T-helper 22 cell (primary cell): ENCODE measurements around the gene CDK3.

Source experiments
- DNase-seq: peaks from one replicate; pipeline ENCODE4 v3.0.0-alpha.2; 2020; ENCODE audit warnings: low read depth

Gene CDK3

GRCh38 chr17:75991396-75991795, 9.3 kb upstream of the CDK3 start:
- no peak for DNase-seq

GRCh38 chr17:75994802-75995370, 5.8 kb upstream of the CDK3 start:
- DNase-seq = no peak

- no peak for DNase-seq
Observed at GRCh38 chr17:75995385-75995925, 5.2 kb upstream of the CDK3 start.

DNA sequence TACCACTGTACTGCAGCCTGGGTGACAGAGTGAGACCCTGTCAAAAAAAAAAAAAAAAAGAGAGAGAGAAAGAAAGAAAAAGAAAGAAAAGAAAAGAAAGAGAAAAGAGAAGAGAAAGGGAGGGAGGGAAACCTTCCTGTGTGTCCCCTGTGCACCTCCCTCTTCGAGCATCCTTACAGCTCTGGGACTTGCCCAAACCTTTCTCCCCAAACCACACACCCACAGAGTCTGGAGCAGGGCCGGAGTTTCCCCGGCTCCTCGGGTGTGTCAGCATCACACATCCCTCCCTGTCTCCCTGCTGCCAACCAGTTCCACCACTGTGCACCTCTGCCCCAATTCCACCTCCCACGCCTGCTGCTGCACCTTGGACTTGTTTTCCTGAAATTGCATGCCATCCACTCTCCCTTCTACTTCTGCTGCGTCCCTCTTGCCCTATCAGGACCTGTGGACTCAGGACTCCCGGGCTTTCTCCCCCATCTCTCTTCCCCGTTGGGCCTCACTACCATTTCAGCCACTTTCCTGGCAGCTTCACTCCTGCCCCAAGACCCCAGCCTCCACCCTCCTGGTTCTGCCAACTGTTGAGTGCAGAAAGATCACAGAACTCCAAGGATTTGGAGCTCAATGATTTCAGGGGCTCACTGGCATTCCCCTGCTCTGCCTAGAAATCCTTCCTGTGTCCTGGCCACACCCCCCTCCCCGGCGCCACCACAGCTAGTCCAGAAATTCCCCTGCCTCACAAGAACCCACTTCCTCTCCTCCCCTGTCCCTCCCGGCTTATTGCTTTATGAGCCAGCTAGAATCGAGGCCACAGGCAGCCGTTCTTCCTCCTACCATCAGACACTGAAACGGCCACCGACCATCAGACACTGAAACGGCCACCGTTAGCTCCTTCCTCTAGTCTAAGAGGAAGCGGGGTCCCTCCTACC, 3.7 kb upstream of the CDK3 start:
- DNase-seq = peak; percentile 34

GRCh38 chr17:75998327-75998795, 2.3 kb upstream of the CDK3 start:
- DNase-seq = no peak

- DNase-seq = no peak
Observed at GRCh38 chr17:76000016-76000754, 470 bp upstream of the CDK3 start.

GRCh38 chr17:76002100-76002499, 1.4 kb downstream of the CDK3 start:
- DNase-seq = no peak

GRCh38 chr17:76003915-76004314, 3.3 kb downstream of the CDK3 start:
- DNase-seq = no peak

GRCh38 chr17:76004750-76005262, 4.2 kb downstream of the CDK3 start:
- DNase-seq = no peak

- peak; percentile 40 for DNase-seq
Observed at GRCh38 chr17:76005263-76006149, 4.9 kb downstream of the CDK3 start.

DNA sequence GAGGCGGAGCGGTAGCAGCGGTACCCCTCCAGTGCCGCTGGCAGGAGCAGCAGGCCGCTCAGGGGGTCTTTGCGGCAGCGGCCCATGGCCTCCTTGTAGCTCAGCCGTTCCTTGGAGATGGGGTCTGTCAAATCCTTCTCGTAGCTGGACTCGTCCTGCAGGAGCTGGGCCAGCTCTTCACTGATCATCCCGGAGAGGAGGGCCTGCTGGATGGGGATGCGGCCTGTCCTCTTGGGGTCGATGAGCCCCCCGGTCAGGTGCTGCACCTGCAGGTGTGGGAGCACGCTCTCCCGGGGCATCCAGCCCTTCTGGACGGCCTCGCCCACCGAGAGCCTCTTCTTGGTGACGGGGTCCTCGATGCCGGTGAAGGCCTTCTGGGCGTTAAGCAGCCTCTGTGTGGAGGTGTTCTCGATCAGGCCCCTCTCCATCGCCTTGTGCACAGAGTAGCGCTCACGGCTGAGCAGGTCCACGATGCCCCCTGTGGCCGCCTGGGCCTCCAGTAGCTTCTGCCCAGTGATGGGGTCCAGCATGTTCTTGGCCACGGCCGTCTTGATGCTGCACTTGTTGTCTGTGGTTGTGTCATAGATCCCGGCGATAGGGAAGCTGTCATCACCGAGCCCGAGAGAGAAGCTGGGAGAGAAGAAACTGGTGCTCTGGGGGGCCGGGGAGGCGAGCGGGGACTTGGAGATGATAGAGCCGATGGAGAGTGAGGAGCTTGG, 6.6 kb downstream of the CDK3 start:
- DNase-seq = no peak

DNA sequence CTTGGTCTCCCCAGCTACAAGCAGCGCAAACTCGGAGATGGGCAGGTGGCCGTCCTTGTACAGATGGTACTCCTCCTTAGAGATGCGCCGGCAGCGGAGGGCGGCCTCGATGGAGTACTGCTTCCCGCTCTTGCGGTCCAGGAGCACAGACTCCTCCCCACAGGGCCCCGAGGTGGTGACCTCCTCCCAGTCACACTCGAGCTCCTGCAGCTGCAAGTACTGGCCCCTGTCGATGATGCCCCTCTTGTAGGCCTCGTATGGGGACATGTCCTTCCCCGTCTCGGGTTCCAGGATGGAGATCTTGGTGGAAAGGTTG, 7.2 kb downstream of the CDK3 start:
- no peak for DNase-seq

DNA sequence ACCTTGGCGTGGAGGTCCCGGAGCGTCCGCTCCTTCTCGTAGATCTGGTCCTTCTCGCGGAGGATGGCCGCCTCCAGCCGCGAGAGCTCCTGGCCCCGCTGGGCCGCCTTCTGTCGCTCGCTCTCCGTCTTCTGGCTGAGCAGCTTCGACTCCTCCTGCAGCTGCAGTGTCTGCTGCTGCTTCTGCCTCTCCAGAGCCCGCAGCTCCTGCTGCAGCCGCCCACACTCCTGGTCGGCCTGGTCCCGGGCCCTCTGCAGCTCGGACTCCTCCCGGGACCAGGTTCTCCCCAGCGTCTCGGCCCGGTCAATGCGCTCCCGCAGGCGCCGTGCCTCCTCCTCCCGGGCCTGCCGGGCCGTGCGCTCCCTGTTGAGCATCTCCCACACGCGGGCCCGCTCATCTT, 7.6 kb downstream of the CDK3 start:
- no peak for DNase-seq

DNA sequence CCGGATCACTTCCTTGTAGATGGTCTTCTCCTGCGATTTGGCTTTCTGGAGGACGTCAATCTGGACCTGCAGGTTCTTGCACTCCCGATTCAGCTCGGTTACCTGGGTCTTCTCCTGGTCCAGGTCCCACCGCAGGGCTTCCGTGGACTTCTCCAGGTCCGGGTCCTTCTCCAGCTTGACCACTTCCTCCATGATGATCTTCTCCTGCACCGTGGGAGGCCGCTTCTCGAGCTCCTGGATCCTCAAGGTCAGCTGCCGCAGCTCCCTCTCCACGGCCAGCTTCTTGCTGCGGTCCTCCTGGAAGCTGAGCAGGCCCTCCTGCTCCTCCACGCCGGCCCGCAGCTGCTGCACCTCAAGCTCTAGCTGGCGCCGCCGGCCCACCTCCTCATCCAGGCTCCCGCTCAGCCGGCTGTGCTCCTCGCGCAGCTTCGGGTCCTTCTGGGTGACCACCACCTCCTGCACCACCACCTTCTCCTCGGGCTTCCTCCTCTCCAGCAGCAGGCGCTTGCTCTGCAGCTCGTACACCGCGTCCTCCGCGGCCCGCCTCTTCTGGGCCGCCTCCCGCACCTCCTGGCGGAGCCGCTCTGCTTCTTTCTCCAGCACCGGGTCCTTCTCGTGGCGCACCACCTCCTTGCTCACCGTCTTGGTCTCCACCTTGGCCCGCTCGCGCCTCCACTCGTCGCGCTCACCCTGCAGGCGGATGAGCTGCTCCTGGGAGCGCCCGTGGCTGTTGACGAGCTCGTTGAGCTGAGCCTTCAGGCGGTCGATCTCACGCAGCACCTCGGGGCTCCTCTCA, 8.2 kb downstream of the CDK3 start:
- DNase-seq = no peak

DNA sequence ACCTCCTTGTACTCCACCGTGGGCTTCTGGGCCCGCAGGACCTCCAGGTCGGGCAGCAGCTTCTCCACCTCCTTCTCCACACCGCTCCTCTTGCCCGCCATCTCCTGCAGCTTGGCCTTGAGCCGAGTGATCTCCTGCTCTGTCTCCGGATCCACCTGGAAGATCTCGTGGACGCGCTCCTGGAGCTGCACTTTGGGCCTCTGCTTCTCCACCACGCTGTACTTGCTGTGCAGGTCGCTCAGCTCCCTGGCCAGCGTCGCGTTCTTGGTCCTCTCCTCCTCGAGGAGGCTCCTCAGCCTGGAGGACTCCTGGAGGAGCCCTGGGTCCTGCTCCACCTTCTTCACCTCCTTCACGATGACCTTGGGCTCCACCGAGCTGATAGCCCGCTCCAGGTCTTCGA, 8.8 kb downstream of the CDK3 start:
- no peak for DNase-seq

DNA sequence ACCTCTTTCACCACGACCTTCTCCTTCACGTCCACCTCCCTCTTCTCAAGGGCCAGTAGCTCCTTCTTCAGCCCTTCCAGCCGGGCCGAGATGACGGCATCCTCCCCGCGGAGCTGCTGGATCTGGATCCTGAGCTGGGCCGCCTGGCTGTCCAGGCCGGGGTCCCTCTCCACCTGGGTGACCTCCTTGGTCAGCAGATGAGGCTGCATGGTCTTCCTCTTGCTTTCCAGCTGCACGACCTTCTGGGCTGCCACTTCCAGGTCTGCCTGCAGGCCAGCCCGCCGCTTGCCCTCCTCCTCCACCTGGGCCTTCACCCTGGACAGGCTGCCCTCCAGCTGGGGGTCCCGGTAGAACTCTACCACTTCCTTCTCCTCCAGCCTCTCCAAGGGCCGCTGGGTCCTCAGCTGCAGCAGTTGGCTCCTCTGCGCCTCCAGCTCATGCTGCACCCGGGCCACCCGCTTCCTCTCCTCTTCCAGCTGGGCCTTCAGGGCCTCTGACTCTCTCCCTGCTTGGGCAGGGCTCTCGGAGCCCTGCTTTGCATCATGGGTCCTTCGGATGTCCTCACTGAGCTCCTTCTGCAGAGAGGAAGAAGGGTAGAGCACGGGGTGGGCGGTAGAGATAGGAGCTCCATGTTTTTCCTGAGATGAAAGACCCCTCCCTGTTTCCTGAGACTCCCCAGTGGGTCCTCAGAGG, 9.5 kb downstream of the CDK3 start:
- DNase-seq = no peak

DNA sequence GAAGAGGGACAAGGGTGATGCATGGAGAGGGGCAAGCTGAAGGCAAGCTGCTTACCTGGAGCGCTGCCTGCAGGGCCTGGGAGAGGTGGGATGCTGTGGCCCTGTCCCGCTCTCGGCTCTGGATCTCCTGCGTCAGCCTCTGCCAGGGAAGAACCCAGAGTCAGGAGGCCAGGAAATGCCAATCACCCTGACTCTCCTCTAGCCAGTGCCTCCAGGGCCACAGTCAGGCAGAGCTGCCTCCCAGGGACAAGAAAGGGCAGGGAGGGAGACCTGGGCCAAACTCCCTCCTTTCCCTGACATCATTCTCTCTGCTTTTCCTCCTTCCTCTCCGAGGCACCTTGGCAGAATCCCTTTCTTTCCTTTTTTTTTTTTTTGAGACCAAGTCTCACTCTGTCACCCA, 11.3 kb downstream of the CDK3 start:
- no peak for DNase-seq

DNA sequence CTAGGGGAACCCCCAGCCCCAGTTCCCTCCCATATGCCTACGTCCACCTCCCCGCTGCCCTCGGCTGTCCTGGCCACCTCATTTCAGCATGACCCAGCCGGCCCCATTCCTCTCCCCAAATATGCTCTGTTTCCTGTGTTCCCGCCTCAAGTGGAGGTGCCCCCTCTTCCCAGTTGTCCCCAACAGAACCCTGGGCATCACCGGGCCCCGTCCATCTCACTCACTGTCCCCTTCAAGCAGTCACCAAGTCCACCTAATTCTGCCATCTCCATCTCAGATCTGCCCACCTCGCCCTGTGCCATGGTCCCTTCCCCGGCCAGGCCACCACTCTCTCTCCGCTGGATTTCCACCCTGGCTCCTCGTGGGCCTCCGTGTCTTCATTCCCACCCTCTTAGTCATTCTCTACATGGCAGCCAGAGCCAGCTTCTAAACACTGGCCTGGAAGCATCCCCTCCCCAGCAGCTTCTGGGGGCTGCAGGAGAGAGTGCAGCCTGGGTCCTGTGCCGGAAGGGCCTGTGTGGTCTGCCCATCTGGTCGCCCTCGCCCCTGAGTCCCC, 12.8 kb downstream of the CDK3 start:
- DNase-seq = no peak
